Panc1 (cell line): ENCODE data around the gene SORL1. TPM values are rescaled to one million over a fixed set of nuclear protein-coding genes. Genes with fewer than 3 reads are reported as not detected.

ENCODE experiments used
- ATAC-seq: fragments of 200-7000 bp; cut with Tn5 transposase; 2 replicates; pipeline ENCODE4 v1.9.1; 2020; ENCODE audit warnings: mild to moderate bottlenecking, moderate library complexity
- BruUV-seq: library from RNA; stranded (reverse); fragments of 400-500 nt; replicated peaks from 2 replicates; lab custom pipeline; 2021; lab: Mats Ljungman, UMichigan
- CTCF ChIA-PET: fragments of 300-600 bp; sonication (Branson Sonifier 250); formaldehyde crosslinking; loops from one replicate; lab custom pipeline; 2022; ENCODE audit warnings: antibody characterized with exemption; lab: Charles Lee
- POLR2A ChIA-PET: fragments of 300-600 bp; sonication (Branson Sonifier 250); formaldehyde crosslinking; loops from one replicate; lab custom pipeline; 2022; ENCODE audit warnings: antibody characterized with exemption; lab: Charles Lee
- DNase-seq: peaks from one replicate; pipeline ENCODE4 v3.0.0-alpha.2; 2010; ENCODE audit warnings: low read depth, low spot score
- H3K27ac ChIP-seq: 2 replicates; pipeline ENCODE4 v1.5.1; 2011; ENCODE audit warnings: mild to moderate bottlenecking, low read length, inconsistent platforms
- H3K27me3 ChIP-seq: fragments of 200-500 bp; sonication (Bioruptor generic); 2 replicates; pipeline ENCODE4 v1.6.0; 2014; ENCODE audit warnings: low read length, inconsistent platforms; ENCODE audit not compliant: control insufficient read depth, insufficient read depth
- H3K36me3 ChIP-seq: fragments of 200-500 bp; sonication (Bioruptor generic); 2 replicates; pipeline ENCODE4 v1.5.1; 2014; ENCODE audit warnings: inconsistent platforms, mild to moderate bottlenecking, low read length, moderate library complexity; ENCODE audit not compliant: control insufficient read depth, insufficient read depth
- H3K4me1 ChIP-seq: 2 replicates; pipeline ENCODE4 v1.5.1; 2011; ENCODE audit warnings: inconsistent platforms, mild to moderate bottlenecking, low read length, moderate library complexity; ENCODE audit not compliant: control insufficient read depth, insufficient read depth
- H3K4me3 ChIP-seq, 2 experiments: 2 replicates each; pipeline ENCODE4 v1.5.1; 2011 to 2012; ENCODE audit warnings: low read depth in 2 of 2, low read length in 2 of 2, mild to moderate bottlenecking in 2 of 2, inconsistent platforms in 1 of 2, moderate library complexity in 1 of 2
- H3K9me3 ChIP-seq: fragments of 200-500 bp; sonication (Bioruptor generic); 2 replicates; pipeline ENCODE4 v1.5.1; 2014; ENCODE audit warnings: low read depth, mild to moderate bottlenecking, inconsistent platforms, low read length, moderate library complexity; ENCODE audit not compliant: control insufficient read depth, insufficient read depth
- CTCF ChIP-seq: fragments of 450-650 bp; IDR thresholded peaks from 2 replicates; pipeline ENCODE4 v1.5.1; 2017; ENCODE audit warnings: mild to moderate bottlenecking
- POLR2AphosphoS5 ChIP-seq: IDR thresholded peaks from 2 replicates; pipeline ENCODE4 v1.6.1; 2012; ENCODE audit warnings: mild to moderate bottlenecking, low read depth, low read length, moderate library complexity
- REST ChIP-seq, 2 experiments: IDR thresholded peaks; 2 replicates each; pipeline ENCODE4 v1.6.1; 2011 to 2012; ENCODE audit warnings: low read depth in 2 of 2, control low read depth in 1 of 2, low read length in 1 of 2, mild to moderate bottlenecking in 1 of 2, moderate library complexity in 1 of 2; ENCODE audit not compliant: insufficient read depth in 1 of 2
- SIN3A ChIP-seq: IDR thresholded peaks from 2 replicates; pipeline ENCODE4 v1.6.1; 2012; ENCODE audit warnings: low read depth, mild to moderate bottlenecking, low read length, moderate library complexity, borderline replicate concordance; ENCODE audit not compliant: insufficient read depth
- TCF7L2 ChIP-seq: IDR thresholded peaks from 2 replicates; pipeline ENCODE4 v1.6.1; 2011; ENCODE audit warnings: mild to moderate bottlenecking, low read depth, low read length, inconsistent platforms
- in situ Hi-C: cut with HindIII; loops from 2 replicates; pipeline ENCODE4 v1.10.0; 2016; ENCODE audit warnings: low sequenced_read_pairs, low pct_unique_long_range_greater_than_20kb
- intact Hi-C: fragments of 100-400 bp; cut with micrococcal nuclease; formaldehyde crosslinking; loops from one replicate; pipeline ENCODE4 v1.10.0; 2022; ENCODE audit not compliant: unreplicated experiment
- total RNA-seq: library from RNA; stranded (reverse); gene quantifications from one replicate; pipeline ENCODE4 v1.2.1, GENCODE V29; 2021; ENCODE audit not compliant: unreplicated experiment

Gene SORL1
- total RNA-seq, 1 experiment from 2014 or later = 36.3 TPM

DNA sequence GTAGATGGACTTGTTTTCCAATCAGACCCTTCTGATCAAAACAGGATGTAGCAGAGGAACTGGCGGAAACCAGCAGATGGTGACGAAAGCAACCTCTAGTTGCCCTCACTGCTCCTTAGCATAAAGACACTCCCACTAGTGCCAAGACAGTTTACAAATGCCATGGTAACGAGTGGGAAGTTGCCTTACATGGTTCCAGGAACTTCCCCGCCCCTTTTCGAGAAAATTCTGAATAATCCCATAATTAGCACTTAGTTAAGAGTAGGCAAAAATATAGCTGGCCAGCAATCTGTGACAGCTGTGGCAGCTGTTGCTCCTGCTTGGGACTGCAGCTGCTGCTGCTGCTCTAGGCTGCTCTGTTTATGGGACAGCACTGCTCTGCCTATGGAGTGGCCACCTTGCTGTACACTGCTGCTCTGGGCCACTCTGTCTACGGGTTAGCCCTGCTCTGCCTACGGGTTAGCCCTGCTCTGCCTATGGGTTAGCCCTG lies 33.4 kb upstream of the SORL1 start:
- no peaks in the 10 kb centered on the region for H3K4me1 ChIP-seq
- no peaks in the 10 kb centered on the region for H3K9me3 ChIP-seq
- no TSS peak for BruUV-seq
- no peaks in the 10 kb centered on the region for H3K36me3 ChIP-seq
- no peak overlapping the region for H3K27ac ChIP-seq
- intact Hi-C loops = no loop called here
- H3K27me3 ChIP-seq = no peaks in the 10 kb centered on the region; the same call in 1 of the 2 replicates
- no peak overlapping the region for H3K4me3 ChIP-seq
- ChIA-PET CTCF (no interaction called here), POLR2A (no interaction called here)
- in situ Hi-C loops = no loop called here
- DNase-seq (no peak), ATAC-seq (peak; percentile 76)
- TF ChIP-seq SIN3A (no peak), CTCF (no peak), REST (IDR thresholded peaks at IDR 0.05; ENCODE audit: insufficient read depth in 1 of 2, low read depth in 2 of 2, low read length in 1 of 2) (no peak), TCF7L2 (no peak), POLR2AphosphoS5 (no peak)

GRCh38 chr11:121419836-121420235 lies 32.3 kb upstream of the SORL1 start:
- in situ Hi-C loops = no loop called here
- BruUV-seq = no TSS peak
- Histone ChIP-seq H3K36me3 (no peaks in the 10 kb centered on the region), H3K27me3 (no peaks in the 10 kb centered on the region; the same call in 1 of the 2 replicates), H3K4me3 (no peak overlapping the region), H3K4me1 (no peaks in the 10 kb centered on the region), H3K9me3 (no peaks in the 10 kb centered on the region), H3K27ac (no peak overlapping the region)
- ATAC-seq (no peak), DNase-seq (no peak)
- TF ChIP-seq REST (IDR thresholded peaks at IDR 0.05; ENCODE audit: insufficient read depth in 1 of 2, low read depth in 2 of 2, low read length in 1 of 2) = no peak
- TF ChIP-seq CTCF = no peak
- no peak for TF ChIP-seq POLR2AphosphoS5
- no peak for TF ChIP-seq SIN3A
- no peak for TF ChIP-seq TCF7L2
- intact Hi-C loops = no loop called here
- POLR2A ChIA-PET = no interaction called here
- CTCF ChIA-PET = no interaction called here
